ENCODE results near the gene MRPL58. TPM values are rescaled to one million over a fixed set of nuclear protein-coding genes. Genes with fewer than 3 reads are reported as not detected.
"Not testable (repeated sequence)": the region's sequence is repeated elsewhere in the genome, so short reads cannot be mapped to it uniquely, and the experiment has no call there.

The MRPL58 gene
- total and polyA plus RNA-seq, 12 donors, result 38.7 to 120 (median 58.9) TPM

DNA sequence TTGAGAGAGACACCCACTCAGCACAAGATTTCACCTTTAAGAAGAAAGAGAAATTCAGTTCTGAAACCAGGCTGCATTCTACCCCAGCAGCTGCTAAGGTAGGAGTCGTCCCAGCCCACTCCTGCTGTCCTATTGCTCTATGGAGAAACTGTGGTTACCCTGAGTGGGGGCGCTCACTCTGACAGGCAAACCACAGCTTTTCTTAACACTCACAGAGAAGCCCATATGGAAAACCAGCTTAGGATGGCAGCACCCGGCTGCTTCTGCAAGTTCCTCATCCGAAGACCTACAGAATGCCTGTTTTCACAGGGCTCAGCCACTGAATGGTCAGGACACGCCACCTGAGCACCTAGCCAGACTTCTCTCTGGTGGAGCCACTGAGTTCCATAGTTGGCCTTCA, 26.8 kb downstream of the MRPL58 start:
- no peak for DNase-seq
- H3K27ac ChIP-seq, result no peak overlapping the region
- no peaks in the 10 kb centered on the region for H3K9me3 ChIP-seq (replicated peaks in 1 of 3)
- WGBS, 4 donors, result 81 to 91% (median 86%) methylated on average over 4 to 5 of the region's 5 CpGs
- H3K4me3 ChIP-seq, result no peak overlapping the region
- TF ChIP-seq POLR2A (IDR thresholded peaks at IDR 0.05), result no peak
- TF ChIP-seq, protein P1, sequence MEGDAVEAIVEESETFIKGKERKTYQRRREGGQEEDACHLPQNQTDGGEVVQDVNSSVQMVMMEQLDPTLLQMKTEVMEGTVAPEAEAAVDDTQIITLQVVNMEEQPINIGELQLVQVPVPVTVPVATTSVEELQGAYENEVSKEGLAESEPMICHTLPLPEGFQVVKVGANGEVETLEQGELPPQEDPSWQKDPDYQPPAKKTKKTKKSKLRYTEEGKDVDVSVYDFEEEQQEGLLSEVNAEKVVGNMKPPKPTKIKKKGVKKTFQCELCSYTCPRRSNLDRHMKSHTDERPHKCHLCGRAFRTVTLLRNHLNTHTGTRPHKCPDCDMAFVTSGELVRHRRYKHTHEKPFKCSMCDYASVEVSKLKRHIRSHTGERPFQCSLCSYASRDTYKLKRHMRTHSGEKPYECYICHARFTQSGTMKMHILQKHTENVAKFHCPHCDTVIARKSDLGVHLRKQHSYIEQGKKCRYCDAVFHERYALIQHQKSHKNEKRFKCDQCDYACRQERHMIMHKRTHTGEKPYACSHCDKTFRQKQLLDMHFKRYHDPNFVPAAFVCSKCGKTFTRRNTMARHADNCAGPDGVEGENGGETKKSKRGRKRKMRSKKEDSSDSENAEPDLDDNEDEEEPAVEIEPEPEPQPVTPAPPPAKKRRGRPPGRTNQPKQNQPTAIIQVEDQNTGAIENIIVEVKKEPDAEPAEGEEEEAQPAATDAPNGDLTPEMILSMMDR (IDR thresholded peaks at IDR 0.05), result no peak
- intact Hi-C loops (cut with DNase I), result loop anchor here in 1 of 2 donors (10.0 kb wide), 1 partner anchor 64 kb away; the partner anchor contains the start of gene HID1
- H3K36me3 ChIP-seq (replicated peaks in 1 of 2), result peaks cover 0 to 41% of the 10 kb centered on the region in 2 donors
- no peaks in the 10 kb centered on the region for H3K27me3 ChIP-seq
- H3K4me1 ChIP-seq (replicated peaks in 1 of 2), result peaks cover 5 to 11% of the 10 kb centered on the region in 2 donors

DNA sequence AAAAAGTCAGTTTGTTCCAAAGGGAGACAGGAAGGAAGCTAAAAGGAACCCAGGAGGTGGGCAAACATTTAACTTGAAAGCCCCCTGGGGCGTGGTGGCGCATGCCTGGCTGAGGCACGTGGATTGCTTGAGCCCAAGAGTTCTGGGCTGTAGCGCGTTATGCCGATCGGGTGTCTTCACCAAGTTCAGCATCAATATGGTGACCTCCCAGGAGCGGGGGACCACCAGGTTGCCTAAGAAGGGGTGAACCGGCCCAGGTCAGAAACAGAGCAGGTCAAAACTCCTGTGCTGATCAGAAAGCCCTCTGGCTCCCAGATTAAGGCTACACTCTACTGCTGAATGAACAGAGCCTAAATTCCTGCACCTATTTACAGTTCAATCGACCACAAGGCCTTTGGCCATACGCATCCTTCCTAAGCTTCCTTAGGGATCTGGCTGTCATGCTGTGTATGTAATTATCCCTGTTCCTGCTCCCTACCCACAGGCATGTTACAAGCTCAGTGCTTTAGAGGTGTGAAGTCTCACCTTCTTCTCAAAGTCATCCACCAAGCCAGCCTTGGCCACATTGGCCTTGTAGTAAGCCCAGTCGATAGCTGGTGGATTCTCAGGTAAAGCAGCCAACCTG, 29.3 kb downstream of the MRPL58 start:
- DNase-seq, result no peak
- WGBS, 4 donors, result 78 to 88% (median 83%) methylated on average over 11 to 12 of the region's 12 CpGs
- intact Hi-C loops (cut with DNase I), result no loop called here
- TF ChIP-seq, protein P1 (IDR thresholded peaks at IDR 0.05), result no peak
- TF ChIP-seq POLR2A (IDR thresholded peaks at IDR 0.05), result no peak
- Histone ChIP-seq H3K4me3 (no peak overlapping the region), H3K27me3 (no peaks in the 10 kb centered on the region), H3K36me3 (replicated peaks in 1 of 2) (peaks cover 0 to 41% of the 10 kb centered on the region in 2 donors), H3K4me1 (replicated peaks in 1 of 2) (peaks cover 5 to 8% of the 10 kb centered on the region in 2 donors), H3K27ac (no peak overlapping the region), H3K9me3 (replicated peaks in 1 of 3) (no peaks in the 10 kb centered on the region)

DNA sequence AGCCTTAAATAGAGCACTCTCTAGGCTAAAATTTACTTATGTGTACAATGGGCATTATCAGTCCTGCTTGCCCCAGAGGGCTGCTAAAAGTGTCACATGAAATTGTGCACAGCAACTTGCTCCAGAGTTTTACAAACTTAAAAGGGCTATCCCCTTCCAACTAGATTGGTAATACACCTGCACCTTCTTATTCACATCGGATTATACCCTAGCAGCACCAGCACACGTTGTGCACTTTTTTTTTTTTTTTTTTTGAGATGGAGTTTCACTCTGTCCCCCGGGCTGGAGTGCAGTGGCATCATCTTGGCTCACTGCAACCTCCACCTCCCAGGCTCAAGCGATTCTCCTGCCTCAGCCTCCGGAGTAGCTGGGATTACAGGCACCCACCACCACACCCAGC, 31.3 kb downstream of the MRPL58 start:
- H3K9me3 ChIP-seq (replicated peaks in 1 of 3); H3K4me3 ChIP-seq; DNase-seq; H3K27ac ChIP-seq; intact Hi-C loops (cut with DNase I); H3K27me3 ChIP-seq: not testable (repeated sequence)
- Histone ChIP-seq H3K4me1 (replicated peaks in 1 of 2) (peaks cover 14 to 20% of the 10 kb centered on the region in 2 donors), H3K36me3 (replicated peaks in 1 of 2) (peaks cover 0 to 34% of the 10 kb centered on the region in 2 donors)
- WGBS, 4 donors, result 73 to 83% (median 77%) methylated on average over 5 of the region's 5 CpGs

DNA sequence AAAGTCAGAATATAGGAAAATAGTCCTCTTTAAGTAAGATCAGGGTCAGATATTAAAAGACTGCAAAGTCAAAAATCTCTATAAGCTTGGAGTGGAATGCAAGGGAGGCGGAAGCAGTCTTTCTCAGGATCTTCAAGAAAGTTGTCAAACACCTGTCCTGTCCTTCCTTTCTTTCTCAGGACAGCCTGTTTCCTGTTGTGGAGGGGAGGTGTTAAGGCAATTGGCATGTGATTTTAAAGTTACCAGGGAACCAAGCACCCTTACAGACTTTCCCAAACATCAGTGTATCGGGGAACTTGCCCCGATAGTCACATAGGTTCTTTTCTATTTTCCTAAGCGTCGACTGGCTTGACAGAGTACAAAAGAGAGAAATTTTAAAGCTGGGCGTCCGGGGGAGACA, 32.2 kb downstream of the MRPL58 start:
- TF ChIP-seq POLR2A (IDR thresholded peaks at IDR 0.05), result no peak
- TF ChIP-seq, protein P1 (IDR thresholded peaks at IDR 0.05), result no peak
- intact Hi-C loops (cut with DNase I), result no loop called here
- Histone ChIP-seq H3K9me3 (replicated peaks in 1 of 3) (no peaks in the 10 kb centered on the region), H3K4me1 (replicated peaks in 1 of 2) (peaks cover 14 to 24% of the 10 kb centered on the region in 2 donors), H3K27ac (no peak overlapping the region), H3K36me3 (replicated peaks in 1 of 2) (peaks cover 0 to 24% of the 10 kb centered on the region in 2 donors), H3K27me3 (no peaks in the 10 kb centered on the region), H3K4me3 (no peak overlapping the region)
- WGBS, 4 donors, result 60 to 88% (median 81%) methylated on average over 7 of the region's 7 CpGs
- DNase-seq, result no peak

DNA sequence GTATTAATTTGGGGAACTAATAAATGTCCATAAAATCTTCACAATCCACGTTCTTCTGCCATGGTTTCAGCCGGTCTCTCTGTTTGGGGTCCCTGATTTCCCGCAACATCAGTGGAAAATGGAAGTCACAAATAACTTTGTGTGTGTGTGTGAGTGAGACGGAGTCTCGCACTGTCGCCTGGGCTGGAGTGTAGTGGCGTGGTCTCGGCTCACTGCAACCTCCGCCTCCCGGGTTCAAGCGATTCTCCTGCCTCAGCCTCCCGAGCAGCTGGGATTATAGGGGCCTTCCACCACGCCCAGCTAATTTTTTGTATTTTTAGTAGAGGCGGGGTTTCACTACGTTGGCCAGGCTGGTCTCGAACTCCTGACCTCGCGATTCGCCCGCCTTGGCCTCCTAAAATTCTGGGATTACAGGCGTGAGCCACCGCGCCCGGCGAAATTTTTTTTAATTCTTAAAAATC, 33.5 kb downstream of the MRPL58 start:
- Histone ChIP-seq H3K4me3 (peak overlapping the region in 2 of 4 donors; percentile 78 to 87), H3K36me3 (replicated peaks in 1 of 2) (peaks cover 0 to 24% of the 10 kb centered on the region in 2 donors), H3K27ac (peak overlapping the region; percentile 66 to 98 (median 95)), H3K4me1 (replicated peaks in 1 of 2) (peaks cover 14 to 24% of the 10 kb centered on the region in 2 donors)
- H3K9me3 ChIP-seq (replicated peaks in 1 of 3); H3K27me3 ChIP-seq; intact Hi-C loops (cut with DNase I): not testable (repeated sequence)
- 17 to 25% (median 20%) methylated on average over 24 to 25 of the region's 25 CpGs for WGBS, 4 donors
- DNase-seq, result peak in 2 of 7 donors; percentile 18 to 75
